HL-60 (cell line): ENCODE results near the gene VPS26C.

Experiments used
- CTCF ChIP-seq: IDR thresholded peaks from one replicate; pipeline ENCODE4 v1.5.1; 2011; ENCODE audit warnings: low read length, control low read depth, inconsistent platforms; ENCODE audit not compliant: insufficient read depth
- POLR2AphosphoS5 ChIP-seq: IDR thresholded peaks from 2 replicates; pipeline ENCODE4 v1.6.1; 2012; ENCODE audit warnings: low read depth
- REST ChIP-seq: IDR thresholded peaks from 2 replicates; pipeline ENCODE4 v1.6.1; 2012; ENCODE audit warnings: low read depth; ENCODE audit not compliant: insufficient replicate concordance
- SPI1 ChIP-seq: IDR thresholded peaks from 2 replicates; pipeline ENCODE4 v1.6.1; 2012; ENCODE audit warnings: low read depth, mild to moderate bottlenecking, borderline replicate concordance

- no peak for TF ChIP-seq CTCF
- no peak for TF ChIP-seq REST
- TF ChIP-seq POLR2AphosphoS5: no peak
- no peak for TF ChIP-seq SPI1
Measured at GRCh38 chr21:37220433-37220980, 46.6 kb downstream of the VPS26C start.
